Measurements from ENCODE around the gene GPR180. TPM values are rescaled to one million over a fixed set of nuclear protein-coding genes. Genes with fewer than 3 reads are reported as not detected.

Gene GPR180
- total and polyA plus RNA-seq, 2 experiments from 2014 or later: 3.7 to 9.5 TPM

- Mint-ChIP-seq H3K4me3 (no peak overlapping the region), H3K9me3 (no peaks in the 10 kb centered on the region), H3K4me1 (peaks cover 4% of the 10 kb centered on the region; the same call in 1 of the 3 replicates), H3K36me3 (ENCODE audit: low read depth) (no peaks in the 10 kb centered on the region), H3K27ac (no peak overlapping the region), H3K27me3 (ENCODE audit: insufficient read depth, low read depth, poor library complexity) (peaks cover 1% of the 10 kb centered on the region)
- Histone ChIP-seq H3K4me1 (ENCODE audit: insufficient read depth) (no peaks in the 10 kb centered on the region), H3K36me3 (ENCODE audit: insufficient read depth) (no peaks in the 10 kb centered on the region), H2AFZ (no peak overlapping the region), H3F3A (replicated peaks; ENCODE audit: low read depth) (no peaks in the 10 kb centered on the region), H3K4me3 (no peak overlapping the region), H3K9me2 (ENCODE audit: insufficient read depth) (no peaks in the 10 kb centered on the region), H3K79me2 (replicated peaks; ENCODE audit: insufficient read depth) (no peaks in the 10 kb centered on the region), H3K4me2 (no peak overlapping the region), H4K20me1 (replicated peaks; ENCODE audit: insufficient read depth) (no peaks in the 10 kb centered on the region), H3K27me3 (ENCODE audit: insufficient read depth) (no peaks in the 10 kb centered on the region), H3K27ac (ENCODE audit: low read depth) (no peak overlapping the region)
- DNase-seq (ENCODE audit: low spot score) (no peak), ATAC-seq (no peak)
- no peak for TF ChIP-seq ZNF462 (CRISPR knock-in tag; IDR thresholded peaks at IDR 0.05)
- TF ChIP-seq REST (IDR thresholded peaks at IDR 0.05; ENCODE audit: unreplicated experiment): no peak
- no peak for TF ChIP-seq ZNF114 (CRISPR knock-in tag; IDR thresholded peaks at IDR 0.05)
- TF ChIP-seq EZH2phosphoT487 (IDR thresholded peaks at IDR 0.05; ENCODE audit: unreplicated experiment): no peak
- no peak for TF ChIP-seq NANOG (IDR thresholded peaks at IDR 0.05; ENCODE audit: borderline replicate concordance)
Measured at GRCh38 chr13:94556621-94557020, 45.0 kb upstream of the GPR180 start.
